ENCODE results near the gene TNS4.

DNA sequence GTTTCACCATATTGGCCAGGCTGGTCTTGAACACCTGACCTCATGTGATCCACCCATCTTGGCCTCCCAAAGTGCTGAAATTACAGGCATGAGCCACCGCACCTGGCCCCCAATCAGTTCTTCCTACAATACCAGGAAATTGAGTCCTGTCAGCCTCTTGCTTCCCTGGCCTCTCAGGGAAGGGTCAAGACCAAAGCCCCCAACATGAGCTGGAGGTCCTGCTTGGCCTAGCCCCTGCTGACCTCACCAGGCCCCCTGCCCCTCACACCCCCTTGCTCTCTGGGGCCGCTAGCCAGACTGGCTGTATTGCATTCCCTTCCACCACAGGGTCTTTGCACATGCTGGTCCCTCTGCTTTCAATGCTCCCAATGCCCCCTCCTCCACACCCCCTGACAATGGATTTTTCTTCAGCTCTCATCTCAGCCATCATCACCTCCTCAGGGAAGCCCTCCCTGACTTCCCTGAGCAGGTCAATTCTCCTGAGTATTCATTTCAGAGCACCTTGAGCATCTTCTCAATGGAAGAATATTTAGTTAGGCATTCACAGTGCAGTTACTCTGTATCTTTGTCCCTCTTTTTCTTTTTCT is 34.0 kb downstream of the TNS4 start:
- TF ChIP-seq, protein P1, sequence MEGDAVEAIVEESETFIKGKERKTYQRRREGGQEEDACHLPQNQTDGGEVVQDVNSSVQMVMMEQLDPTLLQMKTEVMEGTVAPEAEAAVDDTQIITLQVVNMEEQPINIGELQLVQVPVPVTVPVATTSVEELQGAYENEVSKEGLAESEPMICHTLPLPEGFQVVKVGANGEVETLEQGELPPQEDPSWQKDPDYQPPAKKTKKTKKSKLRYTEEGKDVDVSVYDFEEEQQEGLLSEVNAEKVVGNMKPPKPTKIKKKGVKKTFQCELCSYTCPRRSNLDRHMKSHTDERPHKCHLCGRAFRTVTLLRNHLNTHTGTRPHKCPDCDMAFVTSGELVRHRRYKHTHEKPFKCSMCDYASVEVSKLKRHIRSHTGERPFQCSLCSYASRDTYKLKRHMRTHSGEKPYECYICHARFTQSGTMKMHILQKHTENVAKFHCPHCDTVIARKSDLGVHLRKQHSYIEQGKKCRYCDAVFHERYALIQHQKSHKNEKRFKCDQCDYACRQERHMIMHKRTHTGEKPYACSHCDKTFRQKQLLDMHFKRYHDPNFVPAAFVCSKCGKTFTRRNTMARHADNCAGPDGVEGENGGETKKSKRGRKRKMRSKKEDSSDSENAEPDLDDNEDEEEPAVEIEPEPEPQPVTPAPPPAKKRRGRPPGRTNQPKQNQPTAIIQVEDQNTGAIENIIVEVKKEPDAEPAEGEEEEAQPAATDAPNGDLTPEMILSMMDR (conservative IDR thresholded peaks at IDR 0.05 in 1 of 2, IDR thresholded peaks at IDR 0.05 in 1 of 2; ENCODE audit: low read depth in 1 of 2, low read length in 2 of 2): no peak
- TF ChIP-seq EZH2 (IDR thresholded peaks at IDR 0.05; ENCODE audit: low read length, missing control alignments): no peak

All from fibroblast of lung (primary cell).